ENCODE measurements around the gene PIR. TPM values are rescaled to one million over a fixed set of nuclear protein-coding genes. Genes with fewer than 3 reads are reported as not detected.

Gene PIR
- total and polyA plus RNA-seq, 7 donors: 4.5 to 22.1 (median 11.6) TPM

- H3K27me3 ChIP-seq: no peaks in the 10 kb centered on the region
- no peak overlapping the region for H3K4me3 ChIP-seq
- no peaks in the 10 kb centered on the region for H3K36me3 ChIP-seq
- no peaks in the 10 kb centered on the region for H3K9me3 ChIP-seq
- H3K27ac ChIP-seq: no peak overlapping the region
- no peak for DNase-seq
- 5 to 17% methylated on average over 4 of the region's 4 CpGs for WGBS, 2 donors
- TF ChIP-seq EP300 (IDR thresholded peaks at IDR 0.05): no peak
- peak; percentile 12 to 24 (median 17) for TF ChIP-seq CTCF (IDR thresholded peaks at IDR 0.05)
- intact Hi-C loops (cut with DNase I): loop anchor here (1.0 to 5.0 kb wide), 2 partner anchors 99 to 119 kb away; no protein-coding TSS in a partner anchor
- peaks cover 0 to 4% (median 0%) of the 10 kb centered on the region in 4 donors for H3K4me1 ChIP-seq
Observed at GRCh38 chrX:15468036-15468435, 25.1 kb downstream of the PIR start.

- Histone ChIP-seq H3K4me1 (peaks cover 0 to 4% (median 0%) of the 10 kb centered on the region in 4 donors), H3K36me3 (no peaks in the 10 kb centered on the region), H3K9me3 (no peaks in the 10 kb centered on the region), H3K27ac (peak overlapping the region in 1 of 4 donors; percentile 38), H3K27me3 (no peaks in the 10 kb centered on the region), H3K4me3 (no peak overlapping the region)
- WGBS, 2 donors: 91 to 92% methylated on average over 9 of the region's 9 CpGs
- DNase-seq: no peak
- intact Hi-C loops (cut with DNase I): loop anchor here (5.0 kb wide), 1 partner anchor 101 kb away; no protein-coding TSS in a partner anchor
- TF ChIP-seq POLR2AphosphoS5 (IDR thresholded peaks at IDR 0.05): no peak
Observed at GRCh38 chrX:15465896-15466651, 27.1 kb downstream of the PIR start.

- H3K27ac ChIP-seq: peak overlapping the region in 1 of 4 donors; percentile 38
- DNase-seq: peak; percentile 70
- TF ChIP-seq POLR2A (IDR thresholded peaks at IDR 0.05) (no peak), POLR2AphosphoS5 (IDR thresholded peaks at IDR 0.05) (peak; percentile 41 to 65 (median 46)), EP300 (IDR thresholded peaks at IDR 0.05) (peak in 1 of 4 donors; percentile 5)
- H3K9me3 ChIP-seq: no peaks in the 10 kb centered on the region
- H3K4me1 ChIP-seq: peaks cover 0 to 4% (median 0%) of the 10 kb centered on the region in 4 donors
- WGBS, 2 donors: 6 to 12% methylated on average over 4 of the region's 4 CpGs
- no peak overlapping the region for H3K4me3 ChIP-seq
- no peaks in the 10 kb centered on the region for H3K36me3 ChIP-seq
- intact Hi-C loops (cut with DNase I): loop anchor here (5.0 kb wide), 1 partner anchor 102 kb away; no protein-coding TSS in a partner anchor
- no peaks in the 10 kb centered on the region for H3K27me3 ChIP-seq
Observed at GRCh38 chrX:15465347-15465746, 27.8 kb downstream of the PIR start.

- intact Hi-C loops (cut with DNase I): loop anchor here (5.0 kb wide), 1 partner anchor 103 kb away; no protein-coding TSS in a partner anchor
- H3K27ac ChIP-seq: no peak overlapping the region
Observed at GRCh38 chrX:15464704-15465103, 28.4 kb downstream of the PIR start.

GRCh38 chrX:15451913-15452312 lies 41.2 kb downstream of the PIR start:
- Histone ChIP-seq H3K36me3 (peaks cover 0 to 8% (median under 1%) of the 10 kb centered on the region in 4 donors), H3K9me3 (no peaks in the 10 kb centered on the region), H3K27me3 (no peaks in the 10 kb centered on the region), H3K4me1 (no peaks in the 10 kb centered on the region), H3K4me3 (no peak overlapping the region), H3K27ac (no peak overlapping the region)
- intact Hi-C loops (cut with DNase I): no loop called here
- WGBS, 2 donors: 78 to 85% methylated on average over 1 of the region's 1 CpG
- TF ChIP-seq POLR2A (IDR thresholded peaks at IDR 0.05) (no peak), EP300 (IDR thresholded peaks at IDR 0.05) (no peak), POLR2AphosphoS5 (IDR thresholded peaks at IDR 0.05) (no peak), CTCF (IDR thresholded peaks at IDR 0.05) (no peak)
- DNase-seq: peak; percentile 66

More at GRCh38 chrX:15464704-15465103, 28.4 kb downstream of the PIR start:
- H3K36me3 ChIP-seq: no peaks in the 10 kb centered on the region
- no peak for TF ChIP-seq CTCF (IDR thresholded peaks at IDR 0.05)
- TF ChIP-seq POLR2A (IDR thresholded peaks at IDR 0.05): no peak
- no peak for TF ChIP-seq POLR2AphosphoS5 (IDR thresholded peaks at IDR 0.05)
- no peak for TF ChIP-seq EP300 (IDR thresholded peaks at IDR 0.05)
- peaks cover 0 to 4% (median 0%) of the 10 kb centered on the region in 4 donors for H3K4me1 ChIP-seq
- no peaks in the 10 kb centered on the region for H3K27me3 ChIP-seq
- H3K9me3 ChIP-seq: no peaks in the 10 kb centered on the region
- no peak overlapping the region for H3K4me3 ChIP-seq
- no peak for DNase-seq
